BJ (cell line): Measurements from ENCODE around the gene GRIN3B. TPM values are rescaled to one million over a fixed set of nuclear protein-coding genes. Genes with fewer than 3 reads are reported as not detected.

Source experiments
- CTCF ChIA-PET: fragments of 350-600 bp; formaldehyde crosslinking; extraction: SDS; loops from one replicate; lab custom pipeline; 2021; ENCODE audit warnings: antibody characterized with exemption, inconsistent platforms; lab: Yijun Ruan, JAX
- POLR2A ChIA-PET: fragments of 300-600 bp; sonication (Branson Sonifier 250); formaldehyde crosslinking; extraction: SDS; loops from one replicate; lab custom pipeline; 2021; ENCODE audit warnings: antibody characterized with exemption; lab: Charles Lee
- DNase-seq: peaks from one replicate; pipeline ENCODE4 v3.0.0-alpha.2; 2011; ENCODE audit warnings: low read depth
- H3K27me3 ChIP-seq: 2 replicates; pipeline ENCODE4 v1.6.0; 2011; ENCODE audit warnings: low read length; ENCODE audit not compliant: control insufficient read depth, insufficient read depth
- H3K36me3 ChIP-seq: 2 replicates; pipeline ENCODE4 v1.5.1; 2011; ENCODE audit warnings: low read length; ENCODE audit not compliant: control insufficient read depth, insufficient read depth
- H3K4me3 ChIP-seq: 2 replicates; pipeline ENCODE4 v1.5.1; 2011; ENCODE audit warnings: low read depth, mild to moderate bottlenecking, control low read depth, low read length
- polyA plus RNA-seq: library from polyadenylated mRNA; depleted of rRNA; stranded (reverse); fragments of >200 nt; gene quantifications from 2 replicates; pipeline ENCODE4 v1.2.3, GENCODE V29; 2011
- TF ChIP-seq, protein P1 (sequence below): IDR thresholded peaks from 2 replicates; pipeline ENCODE4 v1.5.1; 2011; ENCODE audit warnings: low read depth, mild to moderate bottlenecking, control low read depth, inconsistent platforms, low read length, moderate library complexity; ENCODE audit not compliant: insufficient read depth

GRIN3B gene
- polyA plus RNA-seq, 1 experiment, result 0.32 TPM

GRCh38 chr19:1009981-1010538 is 9.8 kb downstream of the GRIN3B start:
- TF ChIP-seq, protein P1, sequence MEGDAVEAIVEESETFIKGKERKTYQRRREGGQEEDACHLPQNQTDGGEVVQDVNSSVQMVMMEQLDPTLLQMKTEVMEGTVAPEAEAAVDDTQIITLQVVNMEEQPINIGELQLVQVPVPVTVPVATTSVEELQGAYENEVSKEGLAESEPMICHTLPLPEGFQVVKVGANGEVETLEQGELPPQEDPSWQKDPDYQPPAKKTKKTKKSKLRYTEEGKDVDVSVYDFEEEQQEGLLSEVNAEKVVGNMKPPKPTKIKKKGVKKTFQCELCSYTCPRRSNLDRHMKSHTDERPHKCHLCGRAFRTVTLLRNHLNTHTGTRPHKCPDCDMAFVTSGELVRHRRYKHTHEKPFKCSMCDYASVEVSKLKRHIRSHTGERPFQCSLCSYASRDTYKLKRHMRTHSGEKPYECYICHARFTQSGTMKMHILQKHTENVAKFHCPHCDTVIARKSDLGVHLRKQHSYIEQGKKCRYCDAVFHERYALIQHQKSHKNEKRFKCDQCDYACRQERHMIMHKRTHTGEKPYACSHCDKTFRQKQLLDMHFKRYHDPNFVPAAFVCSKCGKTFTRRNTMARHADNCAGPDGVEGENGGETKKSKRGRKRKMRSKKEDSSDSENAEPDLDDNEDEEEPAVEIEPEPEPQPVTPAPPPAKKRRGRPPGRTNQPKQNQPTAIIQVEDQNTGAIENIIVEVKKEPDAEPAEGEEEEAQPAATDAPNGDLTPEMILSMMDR, result no peak
- H3K36me3 ChIP-seq, result peaks cover 25% of the 10 kb centered on the region
- DNase-seq, result no peak
- ChIA-PET CTCF (interaction anchor here (0.6 to 0.7 kb wide), 2 partner anchors 105 to 231 kb away, joined by 3 read pairs; no protein-coding TSS in a partner anchor), POLR2A (no interaction called here)
- no peaks in the 10 kb centered on the region for H3K27me3 ChIP-seq
- no peak overlapping the region for H3K4me3 ChIP-seq

DNA sequence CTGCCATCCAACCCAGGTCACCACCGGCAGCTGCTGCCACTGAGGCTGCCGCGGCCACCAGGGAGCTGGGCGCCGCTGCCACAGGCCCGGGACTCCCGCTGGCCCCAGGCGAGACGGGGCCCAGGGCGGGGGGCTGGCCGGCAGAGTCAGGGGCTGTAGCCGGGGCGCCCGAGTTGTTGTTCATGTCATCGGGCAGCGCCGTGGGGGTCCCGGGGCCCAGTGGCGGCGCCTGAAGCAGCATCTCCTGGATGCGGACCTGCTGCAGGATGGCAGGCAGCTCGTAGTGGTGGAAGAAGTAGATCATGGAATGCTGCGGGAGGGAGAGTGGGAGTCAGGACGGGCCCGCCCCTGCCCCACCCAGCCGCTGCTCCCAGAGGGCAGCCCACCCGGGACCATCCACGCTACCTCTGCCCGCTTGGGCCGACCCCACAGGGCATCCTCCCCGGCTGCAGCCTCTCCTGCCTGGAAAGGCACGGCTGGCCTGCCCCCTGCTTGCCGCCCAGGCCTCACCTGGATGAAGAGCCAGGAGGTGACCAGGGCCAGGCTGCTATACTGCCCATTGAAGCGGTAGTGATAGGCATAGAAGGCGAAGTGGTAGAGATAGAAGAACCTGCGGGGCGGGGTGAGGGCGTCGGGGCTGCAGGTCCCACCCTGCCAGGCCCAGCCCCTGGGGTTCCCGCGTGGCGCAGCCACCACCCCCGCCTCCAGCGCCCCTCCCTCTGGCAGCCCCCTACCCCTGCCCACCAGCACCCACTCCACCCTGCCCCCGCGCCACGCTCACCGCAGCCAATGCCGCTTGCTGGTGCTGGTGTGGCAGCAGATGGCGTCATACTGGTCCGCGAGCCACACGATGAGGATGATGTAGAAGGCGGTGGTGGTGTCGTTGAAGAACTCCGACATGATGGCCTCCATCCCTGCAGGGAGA is 10.6 kb downstream of the GRIN3B start:
- POLR2A ChIA-PET, result no interaction called here
- no peak overlapping the region for H3K4me3 ChIP-seq
- no peak for DNase-seq
- TF ChIP-seq, protein P1, result no peak
- no peaks in the 10 kb centered on the region for H3K27me3 ChIP-seq
- CTCF ChIA-PET, result interaction anchor here (0.7 kb wide), 1 partner anchor 230 kb away, joined by 3 read pairs; no protein-coding TSS in a partner anchor
- H3K36me3 ChIP-seq, result peaks cover 26% of the 10 kb centered on the region

GRCh38 chr19:1011831-1012333 is 11.7 kb downstream of the GRIN3B start:
- ChIA-PET CTCF (interaction anchor here (1.1 kb wide), 1 partner anchor 101 kb away, joined by 3 read pairs; no protein-coding TSS in a partner anchor), POLR2A (no interaction called here)
- TF ChIP-seq, protein P1, result no peak
- no peak overlapping the region for H3K4me3 ChIP-seq
- no peaks in the 10 kb centered on the region for H3K27me3 ChIP-seq
- no peak for DNase-seq
- H3K36me3 ChIP-seq, result peaks cover 26% of the 10 kb centered on the region

DNA sequence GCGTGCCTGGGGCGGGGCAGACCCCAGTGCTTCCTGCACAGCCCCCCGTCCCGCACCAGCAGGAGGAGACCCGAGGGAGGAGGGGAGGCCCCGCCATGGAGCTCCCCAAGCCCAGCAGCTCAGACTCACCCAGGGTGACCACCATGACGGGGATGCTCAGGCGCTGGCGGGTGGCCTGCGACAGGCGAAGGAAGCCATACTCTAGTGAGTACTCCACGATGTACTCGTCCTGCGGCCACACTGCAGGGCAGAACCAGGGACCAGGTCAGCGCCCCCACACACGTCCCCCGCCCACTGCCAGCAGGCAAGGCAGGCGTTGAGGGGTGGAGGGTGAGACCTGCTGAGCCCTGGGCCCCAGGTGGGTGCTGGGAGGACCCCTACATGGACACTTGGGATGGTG is 12.1 kb downstream of the GRIN3B start:
- TF ChIP-seq, protein P1, result no peak
- H3K27me3 ChIP-seq, result no peaks in the 10 kb centered on the region
- ChIA-PET CTCF (interaction anchor here (1.1 kb wide), 1 partner anchor 101 kb away, joined by 3 read pairs; no protein-coding TSS in a partner anchor), POLR2A (no interaction called here)
- no peak for DNase-seq
- H3K36me3 ChIP-seq, result peaks cover 26% of the 10 kb centered on the region
- H3K4me3 ChIP-seq, result no peak overlapping the region

- no peak overlapping the region for H3K4me3 ChIP-seq
- peaks cover 26% of the 10 kb centered on the region for H3K36me3 ChIP-seq
- TF ChIP-seq, protein P1, result no peak
- POLR2A ChIA-PET, result no interaction called here
- CTCF ChIA-PET, result interaction anchor here (0.7 to 0.9 kb wide), 2 partner anchors 17 to 150 kb away, joined by 3 read pairs; no protein-coding TSS in a partner anchor
- no peak for DNase-seq
- H3K27me3 ChIP-seq, result no peaks in the 10 kb centered on the region
These were observed 13.0 kb downstream of the GRIN3B start for GRCh38 chr19:1013218-1013617.
